Endothelial cell of umbilical vein (primary cell): ENCODE data around the gene RAB20.

ENCODE experiments used
- EZH2 ChIP-seq: IDR thresholded peaks from 2 replicates; pipeline ENCODE4 v1.6.1; 2012; ENCODE audit warnings: borderline replicate concordance, low read depth, mild to moderate bottlenecking, moderate library complexity, low read length, inconsistent platforms; ENCODE audit not compliant: severe bottlenecking
- MYC ChIP-seq: IDR thresholded peaks from one replicate; pipeline ENCODE4 v1.6.1; 2011; ENCODE audit warnings: mild to moderate bottlenecking, low read depth, low read length
- POLR2A ChIP-seq: IDR thresholded peaks from 2 replicates; pipeline ENCODE4 v1.6.1; 2012; ENCODE audit warnings: low read depth, mild to moderate bottlenecking, control low read depth, low read length
- POLR2AphosphoS5 ChIP-seq: IDR thresholded peaks from 2 replicates; pipeline ENCODE4 v1.6.1; 2012; ENCODE audit warnings: low read depth, mild to moderate bottlenecking, control low read depth, low read length, moderate library complexity; ENCODE audit not compliant: insufficient read depth
- TF ChIP-seq, protein P1 (sequence below): IDR thresholded peaks from 2 replicates; pipeline ENCODE4 v1.6.1; 2011; ENCODE audit not compliant: insufficient read depth, insufficient read length
- TF ChIP-seq, protein P2 (sequence below), 2 donors: IDR thresholded peaks; 1 replicate in 1 of 2; 2 replicates in 1 of 2; pipeline ENCODE4 v1.5.1; 2011; ENCODE audit warnings: low read length in 2 of 2, mild to moderate bottlenecking in 2 of 2, moderate library complexity in 2 of 2, control low read depth in 1 of 2, inconsistent platforms in 1 of 2, low read depth in 1 of 2; ENCODE audit not compliant: insufficient read depth in 1 of 2; ENCODE audit errors: extremely low read depth in 1 of 2

DNA sequence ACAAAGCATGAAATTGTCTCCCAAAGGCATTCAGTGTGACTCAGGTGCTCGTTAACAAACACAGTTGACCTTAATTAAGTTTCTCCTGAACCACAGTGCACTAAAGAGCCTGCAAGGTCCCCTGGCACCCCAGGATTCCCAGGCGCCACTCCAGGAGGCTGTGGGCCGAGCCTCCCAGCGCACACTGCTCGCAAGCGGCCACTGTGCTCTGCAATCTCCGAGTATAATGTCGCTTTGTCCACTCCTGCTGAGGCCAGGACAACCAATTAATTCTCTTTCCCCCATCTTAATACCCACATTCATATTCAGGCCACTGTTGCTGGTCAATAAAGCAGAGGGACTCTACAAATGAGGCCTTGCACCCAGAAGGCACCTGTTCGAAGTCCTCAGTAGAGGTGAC is 8.8 kb downstream of the RAB20 start:
- TF ChIP-seq, protein P1, sequence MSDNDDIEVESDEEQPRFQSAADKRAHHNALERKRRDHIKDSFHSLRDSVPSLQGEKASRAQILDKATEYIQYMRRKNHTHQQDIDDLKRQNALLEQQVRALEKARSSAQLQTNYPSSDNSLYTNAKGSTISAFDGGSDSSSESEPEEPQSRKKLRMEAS: no peak
- TF ChIP-seq, protein P2, sequence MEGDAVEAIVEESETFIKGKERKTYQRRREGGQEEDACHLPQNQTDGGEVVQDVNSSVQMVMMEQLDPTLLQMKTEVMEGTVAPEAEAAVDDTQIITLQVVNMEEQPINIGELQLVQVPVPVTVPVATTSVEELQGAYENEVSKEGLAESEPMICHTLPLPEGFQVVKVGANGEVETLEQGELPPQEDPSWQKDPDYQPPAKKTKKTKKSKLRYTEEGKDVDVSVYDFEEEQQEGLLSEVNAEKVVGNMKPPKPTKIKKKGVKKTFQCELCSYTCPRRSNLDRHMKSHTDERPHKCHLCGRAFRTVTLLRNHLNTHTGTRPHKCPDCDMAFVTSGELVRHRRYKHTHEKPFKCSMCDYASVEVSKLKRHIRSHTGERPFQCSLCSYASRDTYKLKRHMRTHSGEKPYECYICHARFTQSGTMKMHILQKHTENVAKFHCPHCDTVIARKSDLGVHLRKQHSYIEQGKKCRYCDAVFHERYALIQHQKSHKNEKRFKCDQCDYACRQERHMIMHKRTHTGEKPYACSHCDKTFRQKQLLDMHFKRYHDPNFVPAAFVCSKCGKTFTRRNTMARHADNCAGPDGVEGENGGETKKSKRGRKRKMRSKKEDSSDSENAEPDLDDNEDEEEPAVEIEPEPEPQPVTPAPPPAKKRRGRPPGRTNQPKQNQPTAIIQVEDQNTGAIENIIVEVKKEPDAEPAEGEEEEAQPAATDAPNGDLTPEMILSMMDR (IDR thresholded peaks at IDR 0.05; ENCODE audit: extremely low read depth in 1 of 2, insufficient read depth in 1 of 2, low read depth in 1 of 2, low read length in 2 of 2): no peak
- no peak for TF ChIP-seq MYC
- no peak for TF ChIP-seq POLR2A
- no peak for TF ChIP-seq EZH2
- no peak for TF ChIP-seq POLR2AphosphoS5
